A673 (cell line): ENCODE measurements around the gene ZMYND8.

Experiments used
- CTCF ChIP-seq: fragments of 300-800, 200-600 bp; sonication (generic); conservative IDR thresholded peaks from 2 replicates; pipeline ENCODE4 v1.5.1; 2017; ENCODE audit warnings: low read depth, mild to moderate bottlenecking, antibody characterized with exemption, low read length, moderate library complexity, mixed read lengths
- EZH2 ChIP-seq: fragments of 200-600 bp; sonication (generic); IDR thresholded peaks from 2 replicates; pipeline ENCODE4 v1.6.1; 2017; ENCODE audit warnings: borderline replicate concordance, low read depth, mild to moderate bottlenecking, mixed read lengths, antibody characterized with exemption, low read length; ENCODE audit not compliant: poor library complexity, severe bottlenecking

- TF ChIP-seq CTCF (no peak), EZH2 (no peak)
Observed at GRCh38 chr20:47392721-47393073, 36.2 kb upstream of the ZMYND8 start.
